MG63 (cell line): Measurements from ENCODE around the gene LDLRAD4. TPM values are rescaled to one million over a fixed set of nuclear protein-coding genes. Genes with fewer than 3 reads are reported as not detected.

Experiments used
- DNase-seq: peaks from one replicate; pipeline ENCODE4 v3.0.0-alpha.2; 2020
- H3K27me3 ChIP-seq: fragments of 250-450 bp; sonication (Bioruptor Pico); 2 replicates; pipeline ENCODE4 v1.5.1; 2020; ENCODE audit warnings: mild to moderate bottlenecking, moderate library complexity
- H3K36me3 ChIP-seq: fragments of 250-450 bp; sonication (Bioruptor Pico); 2 replicates; pipeline ENCODE4 v1.5.1; 2020; ENCODE audit warnings: mild to moderate bottlenecking, moderate library complexity
- H3K4me3 ChIP-seq: fragments of 250-450 bp; sonication (Bioruptor Pico); 2 replicates; pipeline ENCODE4 v1.5.1; 2020; ENCODE audit warnings: mild to moderate bottlenecking, moderate library complexity
- H3K9me3 ChIP-seq: fragments of 250-450 bp; sonication (Bioruptor Pico); 2 replicates; pipeline ENCODE4 v1.5.1; 2020; ENCODE audit warnings: mild to moderate bottlenecking, moderate library complexity
- total RNA-seq: library from RNA; depleted of rRNA; stranded (reverse); fragments of >200 nt; shearing (Covaris generic); gene quantifications from 2 replicates; pipeline ENCODE4 v1.2.3, GENCODE V29; 2014; ENCODE audit warnings: low replicate concordance

The LDLRAD4 gene
- total RNA-seq, 1 experiment from 2014 or later, result 0.36 TPM

DNA sequence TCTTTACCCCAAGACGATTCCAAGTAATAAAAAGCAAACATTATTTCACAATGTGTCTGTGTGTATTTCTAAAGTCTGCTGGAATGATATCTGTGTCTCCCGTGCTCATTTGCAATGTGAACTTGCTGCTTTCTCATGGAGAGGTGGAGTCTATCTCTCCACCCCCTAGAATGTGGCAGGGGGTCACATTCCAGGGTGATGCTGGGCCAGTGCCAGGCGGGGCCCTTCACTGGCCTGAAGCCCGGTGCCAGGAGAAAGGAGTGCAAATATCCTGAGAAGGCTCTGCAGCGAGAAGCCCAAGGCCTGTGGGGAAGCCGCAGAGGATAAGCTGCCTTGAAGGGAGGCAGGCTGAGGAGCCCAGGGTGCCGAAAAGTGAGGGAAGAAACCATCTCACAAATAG is 26.8 kb upstream of the LDLRAD4 start:
- Histone ChIP-seq H3K36me3 (no peaks in the 10 kb centered on the region), H3K4me3 (no peak overlapping the region), H3K9me3 (no peaks in the 10 kb centered on the region), H3K27me3 (no peaks in the 10 kb centered on the region; the same call in 1 of the 2 replicates)
- DNase-seq, result no peak

DNA sequence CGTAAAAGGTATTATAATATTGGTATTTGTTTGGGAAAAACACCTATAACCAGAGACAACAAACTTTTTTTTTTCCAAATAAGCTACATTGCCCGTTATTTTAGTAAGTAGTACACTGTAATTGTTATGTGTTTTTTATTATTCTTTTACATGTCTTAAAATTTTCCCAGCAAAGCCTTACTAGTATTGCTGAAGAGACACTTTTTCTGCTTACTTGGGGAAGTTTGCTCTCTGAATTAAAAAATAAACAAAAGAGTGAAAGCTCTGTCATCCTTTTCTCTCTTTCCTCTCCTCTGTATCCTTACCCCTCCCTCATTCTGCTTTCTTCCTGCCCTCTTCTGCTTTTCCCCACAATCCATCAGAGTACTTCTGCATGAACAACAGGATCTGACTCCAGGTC is 25.6 kb upstream of the LDLRAD4 start:
- no peak for DNase-seq
- Histone ChIP-seq H3K4me3 (no peak overlapping the region), H3K9me3 (no peaks in the 10 kb centered on the region), H3K36me3 (no peaks in the 10 kb centered on the region), H3K27me3 (no peaks in the 10 kb centered on the region; the same call in 1 of the 2 replicates)

DNA sequence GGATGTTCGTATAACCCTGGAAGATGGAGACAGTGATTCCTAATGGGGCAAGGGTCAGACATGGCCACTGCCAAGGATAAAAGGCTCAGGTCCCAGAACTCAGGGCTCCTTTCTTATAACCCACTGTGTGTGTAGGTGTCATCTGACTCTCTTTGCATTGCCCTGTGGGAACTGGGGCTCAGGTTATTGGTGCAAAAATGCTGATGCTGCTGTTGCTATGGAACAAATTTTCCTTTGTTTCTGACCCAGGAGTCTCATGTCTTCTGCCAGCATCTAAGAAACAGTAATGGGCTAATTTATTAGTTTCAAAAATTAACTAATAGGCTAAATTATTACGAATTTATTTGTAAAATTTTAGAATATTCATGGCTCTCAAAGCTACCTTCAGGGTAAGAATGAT is 24.3 kb upstream of the LDLRAD4 start:
- H3K4me3 ChIP-seq, result no peak overlapping the region
- no peaks in the 10 kb centered on the region for H3K36me3 ChIP-seq
- no peak for DNase-seq
- peaks cover 4% of the 10 kb centered on the region for H3K9me3 ChIP-seq
- H3K27me3 ChIP-seq, result no peaks in the 10 kb centered on the region; the same call in 1 of the 2 replicates

DNA sequence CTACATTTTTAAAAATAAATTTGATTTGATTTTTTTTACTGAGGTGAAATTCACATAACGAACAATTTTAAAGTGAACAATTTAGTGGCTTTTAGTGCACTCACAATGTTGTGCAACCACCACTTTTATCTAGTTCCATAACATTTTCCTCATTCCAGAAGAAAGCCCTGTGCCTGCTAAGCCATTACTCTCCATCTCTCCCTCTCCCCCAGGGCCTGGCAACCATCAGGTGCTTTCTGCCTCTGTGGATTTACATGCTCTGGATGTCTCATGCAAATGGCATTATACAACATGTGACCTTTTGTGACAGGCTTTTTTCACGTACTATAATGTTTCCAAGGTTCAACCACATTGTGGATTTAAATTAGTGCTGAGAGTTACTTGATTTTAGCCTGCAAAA is 19.9 kb upstream of the LDLRAD4 start:
- Histone ChIP-seq H3K36me3 (no peaks in the 10 kb centered on the region), H3K9me3 (peaks cover 8% of the 10 kb centered on the region), H3K27me3 (no peaks in the 10 kb centered on the region; the same call in 1 of the 2 replicates), H3K4me3 (no peak overlapping the region)
- DNase-seq, result no peak

DNA sequence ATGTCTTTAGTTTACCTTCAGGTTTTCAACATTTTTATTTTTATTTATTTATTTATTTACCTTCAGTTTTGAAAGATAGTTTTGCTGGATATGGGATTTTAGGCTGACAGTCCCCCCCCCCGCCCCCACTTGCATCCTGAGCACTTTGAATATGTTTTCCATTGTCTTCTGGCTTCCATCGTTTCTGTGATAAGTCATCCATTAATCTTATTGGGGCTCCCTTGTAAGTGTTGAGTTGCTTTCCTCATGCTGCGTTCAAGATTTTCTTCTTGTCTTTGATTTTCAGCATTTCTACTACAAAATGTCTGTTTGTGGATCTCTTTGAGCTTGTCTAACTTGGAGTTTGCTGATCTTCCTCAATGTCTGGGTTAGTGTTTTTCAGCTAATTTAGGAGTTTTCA is 19.4 kb upstream of the LDLRAD4 start:
- Histone ChIP-seq H3K4me3 (no peak overlapping the region), H3K9me3 (peaks cover 8% of the 10 kb centered on the region), H3K27me3 (no peaks in the 10 kb centered on the region), H3K36me3 (no peaks in the 10 kb centered on the region)
- DNase-seq, result no peak

DNA sequence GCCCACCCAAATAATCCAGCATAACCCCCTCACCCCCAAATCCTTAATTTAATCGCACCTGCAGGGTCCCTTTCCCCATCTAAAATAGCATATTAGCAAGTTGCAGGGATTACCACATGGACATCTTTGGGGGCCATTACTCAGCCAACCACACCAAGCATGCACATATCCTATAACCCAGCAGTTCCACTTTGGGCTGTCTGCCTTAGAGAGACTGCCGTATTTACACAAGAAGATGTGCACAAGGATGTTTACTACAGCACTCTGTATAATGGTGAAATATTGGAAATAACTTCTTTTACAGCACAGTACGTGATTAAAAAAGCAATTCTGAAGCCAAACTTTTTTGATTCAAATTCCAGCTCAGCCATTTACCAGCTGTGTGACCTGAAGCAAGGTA is 17.3 kb upstream of the LDLRAD4 start:
- Histone ChIP-seq H3K9me3 (peaks cover 8% of the 10 kb centered on the region), H3K36me3 (no peaks in the 10 kb centered on the region), H3K27me3 (no peaks in the 10 kb centered on the region; the same call in none of the 2 replicates), H3K4me3 (no peak overlapping the region)
- DNase-seq, result no peak

DNA sequence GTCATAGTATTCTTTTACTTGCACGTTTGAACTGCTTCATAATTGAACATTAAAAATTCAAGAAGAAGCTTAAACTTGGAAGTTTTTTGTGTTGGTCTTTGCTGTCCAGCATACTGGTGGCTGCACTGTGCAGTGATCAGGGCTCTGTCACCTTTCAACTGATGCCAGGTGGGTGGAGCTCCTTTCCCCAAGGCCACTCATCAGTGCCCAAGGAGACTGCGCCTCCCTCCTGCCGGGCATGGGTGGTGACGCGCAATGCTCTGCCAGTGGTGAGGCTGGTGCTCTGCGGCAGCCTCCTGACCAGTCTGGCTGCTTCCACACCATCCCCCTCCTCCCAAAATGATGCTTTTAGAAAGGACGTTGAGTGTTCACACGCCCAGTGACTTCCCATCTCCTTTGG is 16.0 kb upstream of the LDLRAD4 start:
- Histone ChIP-seq H3K4me3 (no peak overlapping the region), H3K27me3 (no peaks in the 10 kb centered on the region; the same call in none of the 2 replicates), H3K9me3 (peaks cover 8% of the 10 kb centered on the region), H3K36me3 (no peaks in the 10 kb centered on the region)
- no peak for DNase-seq

DNA sequence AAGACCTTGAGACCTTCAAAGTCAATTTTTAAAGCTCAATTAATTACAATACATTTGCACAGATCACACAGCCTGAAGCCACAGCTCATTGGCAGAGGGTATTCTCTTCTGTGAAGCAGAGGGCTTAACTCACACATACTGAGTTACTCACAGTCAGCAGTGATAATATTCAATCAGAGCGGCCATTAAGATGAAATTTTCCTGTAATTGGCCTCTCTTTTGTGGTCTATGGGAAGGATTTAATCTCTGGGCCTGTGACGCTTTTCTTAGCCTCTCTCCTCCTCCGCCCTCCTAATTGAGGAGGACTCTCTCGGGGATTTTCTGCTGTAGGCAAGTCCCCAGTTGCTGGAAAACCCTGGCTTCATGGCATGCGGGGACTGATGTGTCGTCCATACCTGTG is 12.3 kb upstream of the LDLRAD4 start:
- Histone ChIP-seq H3K9me3 (no peaks in the 10 kb centered on the region), H3K36me3 (no peaks in the 10 kb centered on the region), H3K4me3 (no peak overlapping the region), H3K27me3 (no peaks in the 10 kb centered on the region; the same call in none of the 2 replicates)
- no peak for DNase-seq

DNA sequence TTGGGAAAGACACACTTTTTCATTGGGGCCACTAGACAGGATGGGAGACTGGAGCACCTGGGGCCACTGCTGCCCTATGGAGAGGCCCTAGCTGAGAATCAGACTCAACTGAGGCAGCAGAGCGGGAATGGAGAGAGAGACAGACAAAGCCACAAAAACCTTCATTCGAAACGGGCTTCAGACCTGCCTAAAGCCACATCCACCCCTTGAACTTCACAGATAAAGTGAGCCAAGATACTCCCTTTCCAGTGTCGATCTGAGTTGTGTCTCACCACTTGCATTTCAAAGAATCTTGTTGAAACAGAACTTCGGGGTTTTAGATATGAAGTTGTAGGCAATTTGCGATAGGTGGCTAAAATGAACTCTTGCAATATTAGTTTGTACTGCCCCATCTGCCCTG is 11.3 kb upstream of the LDLRAD4 start:
- DNase-seq, result no peak
- H3K4me3 ChIP-seq, result no peak overlapping the region
- H3K36me3 ChIP-seq, result no peaks in the 10 kb centered on the region
- H3K9me3 ChIP-seq, result no peaks in the 10 kb centered on the region
- H3K27me3 ChIP-seq, result no peaks in the 10 kb centered on the region; the same call in none of the 2 replicates

DNA sequence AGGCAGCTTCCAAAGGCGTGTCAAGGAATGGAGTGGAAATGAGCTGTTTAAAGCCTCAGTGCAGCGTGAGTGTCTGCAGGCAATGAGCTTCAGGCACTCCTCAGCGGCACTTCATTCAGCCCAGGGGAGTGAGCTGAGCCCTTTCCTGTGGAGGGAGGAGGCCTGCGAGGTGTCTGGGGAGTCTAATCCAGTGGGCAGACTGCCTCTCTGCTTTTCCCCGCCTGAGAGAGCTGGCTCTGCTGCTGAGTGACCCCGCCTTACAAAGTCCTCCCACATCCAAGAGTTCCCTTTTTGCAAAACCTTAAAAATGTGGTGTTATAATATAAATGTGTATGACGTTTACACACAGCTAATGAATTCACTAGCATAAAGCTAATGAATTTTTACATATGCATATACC is 7.0 kb upstream of the LDLRAD4 start:
- peaks cover 6% of the 10 kb centered on the region for H3K27me3 ChIP-seq
- DNase-seq, result no peak
- no peaks in the 10 kb centered on the region for H3K9me3 ChIP-seq
- H3K36me3 ChIP-seq, result no peaks in the 10 kb centered on the region
- H3K4me3 ChIP-seq, result no peak overlapping the region

DNA sequence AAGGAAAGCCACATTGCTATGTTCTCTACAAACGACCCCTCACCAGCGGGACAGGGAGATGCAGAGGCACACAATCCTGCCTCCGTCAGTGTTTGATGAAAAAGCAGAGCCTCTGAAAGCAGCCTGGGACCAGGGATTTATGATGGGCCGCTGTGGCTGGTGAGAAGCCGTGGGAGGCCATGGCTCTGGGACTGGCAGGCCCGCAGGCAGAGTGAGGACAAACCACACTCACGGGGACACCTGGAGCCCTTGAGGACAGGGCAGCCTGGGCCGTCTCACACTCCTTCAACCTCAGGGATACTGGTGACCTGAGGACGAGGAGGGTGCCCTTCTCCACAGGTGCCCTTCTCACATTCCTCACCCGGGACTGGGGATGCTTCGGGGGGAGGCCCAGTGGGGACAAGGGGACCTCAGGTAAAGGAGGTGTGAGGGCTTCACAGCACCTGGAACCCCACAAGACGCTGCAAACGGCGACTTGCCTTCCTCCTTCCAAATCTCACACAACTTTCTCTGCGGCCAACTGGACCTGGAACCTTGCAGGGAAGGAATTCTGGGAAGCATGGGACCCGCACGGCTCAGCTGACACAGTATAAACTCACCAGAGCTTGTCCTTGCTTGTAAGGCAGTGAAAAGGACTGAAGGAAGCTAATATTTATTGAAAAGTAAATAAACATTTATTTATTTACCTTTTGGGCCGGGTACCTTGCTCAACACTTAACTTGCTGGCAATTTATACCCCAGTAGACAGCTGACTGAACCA is 5.3 kb upstream of the LDLRAD4 start:
- Histone ChIP-seq H3K36me3 (no peaks in the 10 kb centered on the region), H3K27me3 (peaks cover 15% of the 10 kb centered on the region), H3K4me3 (no peak overlapping the region), H3K9me3 (no peaks in the 10 kb centered on the region)
- DNase-seq, result no peak

DNA sequence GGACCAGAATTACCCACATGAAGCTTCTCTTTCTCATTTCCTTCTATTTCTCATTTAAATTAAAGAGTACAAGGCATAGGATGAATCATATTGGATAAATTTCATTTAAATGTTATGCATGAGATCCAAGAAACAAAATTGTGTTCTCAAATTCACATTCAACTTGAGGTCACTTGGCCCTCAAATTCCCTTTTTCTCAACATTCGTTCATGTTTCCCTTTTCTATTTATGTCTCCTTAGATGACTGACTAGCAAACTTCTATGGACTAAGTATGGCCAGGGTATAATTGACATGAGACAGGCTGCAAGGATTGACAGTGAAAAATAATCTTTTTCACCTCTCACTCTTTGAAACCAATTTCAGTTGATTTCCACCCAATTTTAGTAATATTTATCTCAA is 4.0 kb upstream of the LDLRAD4 start:
- no peaks in the 10 kb centered on the region for H3K36me3 ChIP-seq
- H3K27me3 ChIP-seq, result peaks cover 27% of the 10 kb centered on the region
- no peak for DNase-seq
- H3K4me3 ChIP-seq, result no peak overlapping the region
- no peaks in the 10 kb centered on the region for H3K9me3 ChIP-seq

DNA sequence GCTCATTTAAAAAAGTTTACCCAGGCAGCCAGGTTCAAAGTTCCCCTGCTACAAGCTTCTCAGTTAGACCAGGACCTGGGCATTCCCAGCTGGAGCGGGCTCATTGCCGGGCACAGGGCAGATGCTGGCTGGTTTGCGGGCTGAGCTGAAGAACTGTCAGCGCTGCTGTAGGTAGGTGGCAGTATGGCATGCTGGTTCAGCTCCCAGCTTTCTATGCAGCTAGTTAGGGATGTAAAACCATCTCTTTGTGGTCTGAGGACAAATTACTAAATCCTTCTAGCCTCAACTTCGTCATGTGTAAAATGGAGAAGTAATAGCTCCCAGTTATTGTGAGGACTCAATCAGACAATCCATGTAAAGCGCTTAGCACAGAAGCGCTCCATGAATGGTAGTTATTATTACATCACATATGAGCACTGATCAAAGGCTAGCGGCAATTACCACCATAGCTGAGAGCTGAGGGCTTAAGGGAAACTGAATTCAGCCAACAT is 2.4 kb upstream of the LDLRAD4 start:
- DNase-seq, result peak; percentile 61
- Histone ChIP-seq H3K4me3 (no peak overlapping the region), H3K36me3 (no peaks in the 10 kb centered on the region), H3K9me3 (no peaks in the 10 kb centered on the region), H3K27me3 (peaks cover 28% of the 10 kb centered on the region)

DNA sequence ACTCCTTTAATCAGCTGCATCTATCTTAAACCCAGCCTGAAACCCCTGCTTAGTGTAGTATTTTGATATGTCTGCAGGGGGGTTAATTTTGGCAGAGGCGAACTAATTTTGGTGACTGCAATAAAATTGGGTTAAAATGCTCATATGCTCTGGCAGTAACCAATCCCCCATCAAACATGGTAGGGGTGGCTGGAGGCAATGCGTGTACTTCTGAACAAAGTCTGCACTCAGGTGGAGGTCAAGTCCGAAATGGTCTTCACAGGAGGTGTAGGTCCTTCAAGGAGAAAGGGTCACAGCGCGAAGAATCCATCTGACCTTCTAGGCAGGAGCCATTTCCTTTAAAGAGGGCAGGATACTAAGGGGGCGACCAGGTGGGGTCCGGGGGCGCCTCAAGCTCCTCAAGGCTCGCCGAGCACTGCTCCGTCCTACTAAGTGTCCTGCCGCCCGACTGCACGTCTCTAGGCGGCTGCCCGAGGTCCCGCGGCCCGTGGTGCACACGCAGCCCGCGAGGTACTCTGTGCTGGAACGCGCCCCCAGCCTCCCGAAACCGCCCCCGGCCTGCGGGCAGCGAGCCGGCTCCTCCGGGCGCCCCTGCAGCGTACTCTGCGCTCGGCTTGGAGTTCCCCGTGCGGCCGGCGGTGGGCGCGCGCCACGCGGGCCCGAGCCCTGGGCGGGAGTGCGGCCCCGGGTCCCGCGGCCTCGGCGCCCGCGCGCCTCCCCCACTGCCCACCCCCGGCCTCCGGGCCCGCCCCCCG is 1.7 kb upstream of the LDLRAD4 start:
- Histone ChIP-seq H3K9me3 (no peaks in the 10 kb centered on the region), H3K36me3 (no peaks in the 10 kb centered on the region), H3K27me3 (peaks cover 28% of the 10 kb centered on the region), H3K4me3 (no peak overlapping the region)
- peak; percentile 26 for DNase-seq

DNA sequence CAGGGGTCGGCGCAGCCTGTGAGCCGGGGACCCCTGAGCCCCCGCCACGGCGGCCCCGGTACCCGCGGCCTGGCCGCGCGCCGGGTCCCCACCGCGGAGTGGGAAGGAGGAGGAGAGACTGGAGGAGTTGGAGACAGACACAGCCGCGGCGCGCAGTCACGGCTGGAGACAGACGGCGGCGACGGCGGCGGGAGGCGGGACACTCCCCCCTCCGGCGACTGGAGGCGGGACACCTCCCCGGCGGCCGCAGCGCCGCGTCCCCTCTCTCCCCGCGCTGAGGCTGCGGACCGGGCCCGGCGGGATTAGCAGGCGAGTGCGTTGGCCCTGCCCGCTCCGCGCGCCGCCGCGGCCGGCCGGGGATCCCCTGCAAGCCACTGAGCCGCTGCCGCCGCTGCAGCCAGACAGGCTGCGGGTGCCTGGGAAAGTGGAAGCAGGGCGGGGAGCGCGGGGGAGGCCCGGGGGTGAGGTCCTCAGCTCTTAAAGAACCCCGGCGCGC is 1.0 kb upstream of the LDLRAD4 start:
- peak; percentile 40 for DNase-seq
- no peaks in the 10 kb centered on the region for H3K9me3 ChIP-seq
- peaks cover 28% of the 10 kb centered on the region for H3K27me3 ChIP-seq
- H3K36me3 ChIP-seq, result no peaks in the 10 kb centered on the region
- H3K4me3 ChIP-seq, result peak overlapping the region; percentile 35; the same call in 1 of the 2 replicates

DNA sequence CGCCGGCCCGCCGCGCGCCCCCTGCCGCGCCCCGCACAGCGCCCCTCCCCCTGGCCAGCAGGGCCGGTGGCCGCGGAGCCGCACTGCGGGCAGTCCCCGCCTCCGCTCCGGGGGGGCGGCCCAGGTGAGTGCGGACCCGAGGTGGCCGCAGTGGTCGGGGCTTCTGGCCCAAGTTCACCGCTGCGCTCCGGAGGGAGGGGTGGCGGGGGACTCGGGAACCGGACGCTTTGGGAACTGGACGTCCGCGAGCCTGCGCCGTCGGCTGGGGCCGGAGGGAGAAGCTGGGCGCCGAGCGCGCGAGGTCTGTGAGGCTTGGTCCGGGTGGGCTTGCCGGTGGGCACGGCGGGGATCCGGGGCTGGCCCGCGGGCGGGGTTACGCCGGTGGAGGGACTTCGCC is 591 bp upstream of the LDLRAD4 start:
- Histone ChIP-seq H3K4me3 (peak overlapping the region; percentile 35), H3K27me3 (peaks cover 28% of the 10 kb centered on the region), H3K9me3 (no peaks in the 10 kb centered on the region), H3K36me3 (no peaks in the 10 kb centered on the region)
- DNase-seq, result no peak

DNA sequence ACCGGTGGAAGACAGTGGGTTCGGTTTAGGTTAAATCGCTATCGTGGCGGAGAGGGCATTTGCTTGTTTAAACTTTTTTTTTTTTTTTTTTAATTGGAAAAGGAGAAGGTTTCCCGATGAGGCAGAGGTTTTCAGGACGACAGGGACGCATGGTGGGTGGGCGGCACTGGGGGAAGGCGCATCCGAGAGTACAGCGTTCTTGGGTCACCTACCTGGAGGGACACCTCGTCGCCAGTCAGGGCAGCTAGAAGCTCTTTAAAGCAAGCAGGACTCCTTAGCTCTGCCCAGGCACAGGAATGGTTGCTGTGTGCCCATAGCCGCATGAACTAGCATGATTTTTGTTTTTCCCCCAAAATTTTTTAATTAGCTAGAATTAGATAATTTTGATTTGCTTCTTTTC is 437 bp downstream of the LDLRAD4 start:
- Histone ChIP-seq H3K27me3 (peaks cover 28% of the 10 kb centered on the region), H3K4me3 (no peak overlapping the region), H3K36me3 (no peaks in the 10 kb centered on the region), H3K9me3 (no peaks in the 10 kb centered on the region)
- DNase-seq, result no peak
